Endothelial cell of umbilical vein (primary cell): ENCODE data around the gene TMEM167B. TPM values are rescaled to one million over a fixed set of nuclear protein-coding genes. Genes with fewer than 3 reads are reported as not detected.

Experiments used
- BruUV-seq: library from RNA; stranded (reverse); fragments of 400-500 nt; replicated peaks from 2 replicates; lab custom pipeline; 2021; lab: Mats Ljungman, UMichigan
- CTCF ChIA-PET: fragments of 300-600, 350-600 bp; sonication (Branson Sonifier 250); formaldehyde crosslinking; loops from one replicate; lab custom pipeline; 2021; ENCODE audit warnings: antibody characterized with exemption, inconsistent platforms; lab: Charles Lee
- POLR2A ChIA-PET: fragments of 300-600, 350-600 bp; sonication (Branson Sonifier 250); formaldehyde crosslinking; loops from one replicate; lab custom pipeline; 2021; ENCODE audit warnings: antibody characterized with exemption, inconsistent platforms; lab: Charles Lee
- DNase-seq: peaks from one replicate; pipeline ENCODE4 v3.0.0-alpha.2; 2011; ENCODE audit warnings: low read depth, low spot score
- FAIRE-seq: peaks from 2 replicates; lab custom pipeline; 2011; peaks lifted over from hg19 to GRCh38; lab: Jason Lieb, UNC
- H2AFZ ChIP-seq: 2 replicates; pipeline ENCODE4 v1.6.0; 2012; ENCODE audit warnings: low read depth, low read length, control low read depth, inconsistent platforms
- H3K27ac ChIP-seq: 2 replicates; pipeline ENCODE4 v1.5.1; 2011; ENCODE audit warnings: low read depth, mild to moderate bottlenecking, control low read depth, low read length, moderate library complexity; ENCODE audit not compliant: insufficient read depth
- H3K27me3 ChIP-seq, 2 experiments: 2 replicates each; pipeline versions ENCODE4 v1.6.0 to v1.6.1; 2011; ENCODE audit warnings: low read length in 2 of 2, mixed read lengths in 1 of 2; ENCODE audit not compliant: control insufficient read depth in 2 of 2, insufficient read depth in 2 of 2
- H3K36me3 ChIP-seq, 2 experiments: 2 replicates in 1 of 2; 3 replicates in 1 of 2; pipeline ENCODE4 v1.5.1; 2011; ENCODE audit warnings: low read length in 2 of 2, mild to moderate bottlenecking in 1 of 2, moderate library complexity in 1 of 2; ENCODE audit not compliant: control insufficient read depth in 2 of 2, insufficient read depth in 2 of 2; ENCODE audit errors: extremely low read depth in 1 of 2
- H3K4me1 ChIP-seq: 3 replicates; pipeline ENCODE4 v1.5.1; 2011; ENCODE audit warnings: mild to moderate bottlenecking, low read length; ENCODE audit not compliant: control insufficient read depth, insufficient read depth; ENCODE audit errors: extremely low read depth
- H3K4me2 ChIP-seq: 2 replicates; pipeline ENCODE4 v1.6.1; 2011; ENCODE audit warnings: low read length, control low read depth, mixed read lengths; ENCODE audit not compliant: insufficient read depth
- H3K4me3 ChIP-seq, 3 experiments: fragments of 200-600 bp in 1 of 3; sonication (generic), shearing (Covaris generic) in 1 of 3; replicated peaks in 1 of 3; 2 replicates each; pipeline ENCODE4 v1.5.1; 2011 to 2016; ENCODE audit warnings: control low read depth in 3 of 3, low read length in 3 of 3, mild to moderate bottlenecking in 2 of 3, inconsistent platforms in 1 of 3, low read depth in 1 of 3, moderate library complexity in 1 of 3; ENCODE audit not compliant: insufficient read depth in 1 of 3
- H3K79me2 ChIP-seq: 2 replicates; pipeline ENCODE4 v1.6.0; 2012; ENCODE audit warnings: low read length, inconsistent platforms; ENCODE audit not compliant: control insufficient read depth, insufficient read depth
- H3K9ac ChIP-seq: replicated peaks from 2 replicates; pipeline ENCODE3; 2011; ENCODE audit warnings: low read length, control low read depth; ENCODE audit not compliant: insufficient read depth; ENCODE audit errors: extremely low read depth
- H3K9me1 ChIP-seq: replicated peaks from 3 replicates; pipeline ENCODE4 v1.6.0; 2011; ENCODE audit warnings: mild to moderate bottlenecking, low read length; ENCODE audit not compliant: control insufficient read depth, insufficient read depth; ENCODE audit errors: extremely low read depth
- H3K9me3 ChIP-seq: replicated peaks from 2 replicates; pipeline ENCODE4 v1.5.1; 2012; ENCODE audit warnings: low read length, inconsistent platforms; ENCODE audit not compliant: control insufficient read depth, insufficient read depth
- H4K20me1 ChIP-seq: replicated peaks from 2 replicates; pipeline ENCODE3; 2011; ENCODE audit warnings: mild to moderate bottlenecking, low read length; ENCODE audit not compliant: control insufficient read depth, insufficient read depth; ENCODE audit errors: extremely low read depth
- CTCF ChIP-seq, 2 donors: IDR thresholded peaks; 1 replicate in 1 of 2; 2 replicates in 1 of 2; pipeline ENCODE4 v1.5.1; 2011; ENCODE audit warnings: low read length in 2 of 2, mild to moderate bottlenecking in 2 of 2, moderate library complexity in 2 of 2, control low read depth in 1 of 2, inconsistent platforms in 1 of 2, low read depth in 1 of 2; ENCODE audit not compliant: insufficient read depth in 1 of 2; ENCODE audit errors: extremely low read depth in 1 of 2
- EZH2 ChIP-seq: IDR thresholded peaks from 2 replicates; pipeline ENCODE4 v1.6.1; 2012; ENCODE audit warnings: borderline replicate concordance, low read depth, mild to moderate bottlenecking, moderate library complexity, low read length, inconsistent platforms; ENCODE audit not compliant: severe bottlenecking
- FOS ChIP-seq: IDR thresholded peaks from 2 replicates; pipeline ENCODE4 v1.6.1; 2011; ENCODE audit warnings: mild to moderate bottlenecking, low read length, moderate library complexity, borderline replicate concordance; ENCODE audit not compliant: insufficient read depth
- GATA2 ChIP-seq: IDR thresholded peaks from 2 replicates; pipeline ENCODE4 v1.7.0; 2011; ENCODE audit warnings: low read depth, mild to moderate bottlenecking, moderate library complexity, mixed read lengths, low read length; ENCODE audit not compliant: insufficient read length, insufficient read depth
- JUN ChIP-seq: IDR thresholded peaks from 2 replicates; pipeline ENCODE4 v1.6.1; 2011; ENCODE audit warnings: borderline replicate concordance, low read depth; ENCODE audit not compliant: insufficient read length, insufficient read depth
- MAX ChIP-seq: IDR thresholded peaks from 2 replicates; pipeline ENCODE4 v1.6.1; 2011; ENCODE audit not compliant: insufficient read depth, insufficient read length
- MYC ChIP-seq: IDR thresholded peaks from one replicate; pipeline ENCODE4 v1.6.1; 2011; ENCODE audit warnings: mild to moderate bottlenecking, low read depth, low read length
- POLR2A ChIP-seq: IDR thresholded peaks from 2 replicates; pipeline ENCODE4 v1.6.1; 2012; ENCODE audit warnings: low read depth, mild to moderate bottlenecking, control low read depth, low read length
- POLR2AphosphoS5 ChIP-seq: IDR thresholded peaks from 2 replicates; pipeline ENCODE4 v1.6.1; 2012; ENCODE audit warnings: low read depth, mild to moderate bottlenecking, control low read depth, low read length, moderate library complexity; ENCODE audit not compliant: insufficient read depth
- dilution Hi-C: fragments of 300-500 bp; cut with MboI; formaldehyde crosslinking; loops from one replicate; pipeline ENCODE4 v1.15.0; 2019; ENCODE audit warnings: low sequenced_read_pairs; ENCODE audit not compliant: extremely low pct_ligation_motif_present
- intact Hi-C: fragments of 100-400 bp; cut with micrococcal nuclease; formaldehyde crosslinking; loops from one replicate; pipeline ENCODE4 v1.10.0; 2022
- polyA plus RNA-seq, 4 experiments: library from polyadenylated mRNA; depleted of rRNA in 3 of 4; stranded (reverse) in 3 of 4; unstranded in 1 of 4; fragments of >200 nt; gene quantifications; 2 replicates each; pipeline versions ENCODE4 v1.2.1 to v1.2.3, GENCODE V29; 2011 to 2012; ENCODE audit warnings: missing spikeins in 1 of 4
- total RNA-seq: library from RNA; stranded (reverse); gene quantifications from 2 replicates; pipeline ENCODE4 v1.2.3, GENCODE V29; 2021

The TMEM167B gene
- total and polyA plus RNA-seq, 2 donors (not counting 3 experiments of a cell fraction or from before 2014, with no cell fraction given): 6.7 to 21.1 TPM

GRCh38 chr1:109078317-109078716, 12.2 kb upstream of the TMEM167B start:
- dilution Hi-C loops (no loop called here), intact Hi-C loops (no loop called here)
- TF ChIP-seq POLR2AphosphoS5: no peak
- TF ChIP-seq JUN: no peak
- TF ChIP-seq POLR2A: no peak
- no peak for TF ChIP-seq EZH2
- no peak for TF ChIP-seq MAX
- TF ChIP-seq GATA2: no peak
- TF ChIP-seq FOS: no peak
- TF ChIP-seq MYC: no peak
- TF ChIP-seq CTCF (IDR thresholded peaks at IDR 0.05; ENCODE audit: extremely low read depth in 1 of 2, insufficient read depth in 1 of 2, low read depth in 1 of 2, low read length in 2 of 2): no peak
- Histone ChIP-seq H2AFZ (no peak overlapping the region), H3K9me1 (no peaks in the 10 kb centered on the region), H3K4me1 (peaks cover 21% of the 10 kb centered on the region), H3K27me3 (no peaks in the 10 kb centered on the region), H3K27ac (no peak overlapping the region), H4K20me1 (no peaks in the 10 kb centered on the region), H3K4me2 (no peak overlapping the region), H3K9me3 (no peaks in the 10 kb centered on the region), H3K9ac (no peak overlapping the region), H3K36me3 (peaks cover 0 to 2% of the 10 kb centered on the region in 2 experiments), H3K79me2 (peaks cover 19% of the 10 kb centered on the region), H3K4me3 (no peak overlapping the region)
- POLR2A ChIA-PET: no interaction called here
- FAIRE-seq: no peak
- BruUV-seq: no TSS peak
- no peak for DNase-seq
- CTCF ChIA-PET: interaction anchor here (0.9 to 1.5 kb wide), 2 partner anchors 11 to 22 kb away, joined by 3 to 4 read pairs; no protein-coding TSS in a partner anchor
